HG02678 (cell line): ENCODE measurements around the gene TULP4.
"Not testable (repeated sequence)": the region's sequence is repeated elsewhere in the genome, so short reads cannot be mapped to it uniquely, and the experiment has no call there.

ENCODE experiments used
- ATAC-seq: cut with Tn5 transposase; IDR thresholded peaks from one replicate; pipeline ENCODE4 v1.9.1; 2021; ENCODE audit warnings: mild to moderate bottlenecking, moderate library complexity; ENCODE audit not compliant: unreplicated experiment

Gene TULP4

GRCh38 chr6:158552055-158552795, 240.0 kb downstream of the TULP4 start:
- no peak for ATAC-seq

- ATAC-seq, result no peak
Measured at GRCh38 chr6:158552796-158553138, 240.5 kb downstream of the TULP4 start.

- no peak for ATAC-seq
Measured at GRCh38 chr6:158554611-158555361, 242.5 kb downstream of the TULP4 start.

GRCh38 chr6:158556113-158556512, 243.8 kb downstream of the TULP4 start:
- no peak for ATAC-seq

GRCh38 chr6:158557110-158557509, 244.8 kb downstream of the TULP4 start:
- ATAC-seq, result not testable (repeated sequence)

GRCh38 chr6:158557927-158558326, 245.7 kb downstream of the TULP4 start:
- ATAC-seq, result no peak

- no peak for ATAC-seq
Measured at GRCh38 chr6:158558415-158559306, 246.4 kb downstream of the TULP4 start.

- ATAC-seq, result no peak
Measured at GRCh38 chr6:158559338-158559894, 247.2 kb downstream of the TULP4 start.

- ATAC-seq, result peak; percentile 86
Measured at GRCh38 chr6:158559895-158560835, 247.9 kb downstream of the TULP4 start, which contains the start of gene TMEM181. TMEM181 (plus strand) TSS chr6:158560091; CDS start chr6:158560225, 134 bp downstream.

GRCh38 chr6:158560836-158561320, 248.6 kb downstream of the TULP4 start:
- no peak for ATAC-seq
